Measurements from ENCODE around the gene ALK.

The ALK gene

GRCh38 chr2:29433920-29434319, 487.5 kb downstream of the ALK start:
- DNase-seq: no peak

GRCh38 chr2:29433128-29433527, 488.3 kb downstream of the ALK start:
- no peak for DNase-seq

DNA sequence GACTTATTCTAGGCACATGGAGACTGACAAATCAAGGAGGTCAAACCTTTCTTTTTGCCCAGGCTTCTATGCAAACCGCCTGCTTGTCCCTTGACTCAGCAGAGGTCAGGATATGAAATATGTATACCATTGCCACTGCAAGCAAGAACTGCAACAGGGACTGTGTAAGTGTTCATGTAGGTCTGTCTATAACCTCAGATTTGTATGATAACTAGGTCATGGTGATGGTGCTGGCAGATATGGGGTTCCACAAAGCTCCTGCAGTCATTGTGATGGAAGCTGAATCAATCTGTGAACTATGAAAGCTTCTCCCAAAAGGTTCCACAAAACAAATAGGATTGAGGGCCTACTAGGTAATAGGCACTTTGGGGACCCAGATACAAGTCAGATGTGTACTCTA, 489.9 kb downstream of the ALK start:
- no peak for DNase-seq

GRCh38 chr2:29430382-29431112, 490.8 kb downstream of the ALK start:
- DNase-seq: no peak

DNA sequence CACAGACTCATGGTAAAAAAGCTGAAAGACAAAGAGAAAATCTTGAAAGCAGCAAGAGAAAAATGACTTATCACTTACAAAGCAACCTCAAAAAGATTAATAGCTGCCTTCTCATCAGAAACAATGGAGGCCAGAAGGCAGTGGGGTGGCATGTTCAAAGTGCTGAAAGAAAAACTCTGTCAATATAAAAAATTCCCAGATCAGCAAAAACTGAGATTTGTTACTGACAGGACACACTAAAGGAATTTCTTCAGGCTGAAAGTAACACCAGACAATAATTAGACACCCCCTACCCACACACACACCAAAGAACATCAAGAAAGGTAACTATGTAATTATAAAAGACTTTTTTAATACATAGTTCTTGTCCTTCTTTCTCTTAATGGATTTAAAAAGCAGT, 495.0 kb downstream of the ALK start:
- DNase-seq: no peak

DNA sequence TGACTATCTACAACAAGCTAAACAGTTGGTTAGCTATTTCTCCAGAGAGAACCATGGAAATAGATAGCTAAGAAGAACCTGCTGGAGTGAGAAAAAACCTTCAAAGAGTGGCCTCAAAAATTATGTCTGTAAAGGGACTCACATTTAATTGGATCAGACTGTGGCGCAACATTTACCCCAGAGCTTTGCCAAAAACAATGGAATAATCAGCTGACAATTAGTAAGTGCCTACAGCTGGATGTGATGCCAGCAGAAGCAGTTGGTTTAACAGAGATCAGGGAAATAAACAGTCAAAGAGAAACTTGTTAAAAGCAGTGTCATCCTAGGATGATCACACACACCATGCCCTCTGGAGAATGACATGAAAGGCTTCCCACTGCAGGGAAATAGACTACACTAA, 495.5 kb downstream of the ALK start:
- DNase-seq: no peak

GRCh38 chr2:29423061-29423666, 498.2 kb downstream of the ALK start:
- DNase-seq: no peak

DNA sequence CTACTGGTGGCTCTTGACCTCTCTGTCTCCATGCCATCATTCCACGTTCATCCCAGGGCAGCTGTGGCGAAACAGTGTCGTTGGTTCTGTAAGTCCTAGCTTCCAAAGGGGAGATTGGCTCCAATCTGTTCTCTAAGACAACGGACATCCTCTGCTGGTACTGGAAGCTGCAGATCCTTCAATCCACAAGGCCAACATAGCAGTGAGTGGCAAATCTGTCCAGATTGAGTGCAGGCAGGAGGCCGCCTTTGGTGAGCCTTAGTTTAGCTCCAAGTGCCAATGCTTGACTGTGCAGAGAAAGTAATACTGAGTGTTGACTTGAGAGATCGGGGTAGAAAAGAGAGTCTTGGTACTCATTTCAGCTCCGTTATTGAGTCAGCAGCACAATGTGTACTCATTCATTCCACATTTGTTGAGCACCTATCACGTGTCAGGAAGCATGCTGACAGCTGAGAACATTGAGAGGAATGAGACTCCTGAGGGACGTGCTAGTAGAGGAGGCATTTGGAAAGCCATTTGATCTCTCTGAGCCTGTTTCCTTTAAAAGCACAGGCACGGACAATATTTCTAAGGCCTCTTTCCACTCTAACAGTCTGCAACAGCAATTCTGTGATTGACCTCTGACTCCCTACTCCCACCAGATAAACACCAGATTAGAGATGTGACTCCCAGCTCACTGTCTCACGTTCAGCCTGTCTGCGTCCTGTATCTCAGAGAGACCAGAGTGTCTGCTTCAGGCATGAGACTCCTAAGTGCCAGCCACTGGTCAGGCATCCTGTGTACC, 500.2 kb downstream of the ALK start:
- DNase-seq: no peak

GRCh38 chr2:29420464-29420863, 500.9 kb downstream of the ALK start:
- DNase-seq: no peak

DNA sequence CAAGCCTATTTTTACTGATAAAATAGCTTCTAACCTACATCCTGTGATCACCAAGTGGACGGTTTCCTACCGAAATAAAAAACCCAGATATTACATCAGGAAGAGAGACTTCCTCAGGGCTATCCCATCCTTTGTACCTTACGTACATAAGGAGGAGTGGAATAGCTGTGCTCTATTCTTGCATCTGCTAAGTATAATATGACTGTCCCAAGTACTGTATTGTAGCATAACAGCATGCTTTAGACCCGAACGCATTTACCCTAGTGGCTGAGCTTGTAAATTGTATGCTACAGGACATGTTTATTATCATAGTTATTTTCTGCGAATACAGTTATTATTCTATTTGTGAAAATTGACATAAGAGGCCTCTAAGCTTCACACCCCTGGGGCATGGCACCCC, 503.8 kb downstream of the ALK start:
- no peak for DNase-seq

DNA sequence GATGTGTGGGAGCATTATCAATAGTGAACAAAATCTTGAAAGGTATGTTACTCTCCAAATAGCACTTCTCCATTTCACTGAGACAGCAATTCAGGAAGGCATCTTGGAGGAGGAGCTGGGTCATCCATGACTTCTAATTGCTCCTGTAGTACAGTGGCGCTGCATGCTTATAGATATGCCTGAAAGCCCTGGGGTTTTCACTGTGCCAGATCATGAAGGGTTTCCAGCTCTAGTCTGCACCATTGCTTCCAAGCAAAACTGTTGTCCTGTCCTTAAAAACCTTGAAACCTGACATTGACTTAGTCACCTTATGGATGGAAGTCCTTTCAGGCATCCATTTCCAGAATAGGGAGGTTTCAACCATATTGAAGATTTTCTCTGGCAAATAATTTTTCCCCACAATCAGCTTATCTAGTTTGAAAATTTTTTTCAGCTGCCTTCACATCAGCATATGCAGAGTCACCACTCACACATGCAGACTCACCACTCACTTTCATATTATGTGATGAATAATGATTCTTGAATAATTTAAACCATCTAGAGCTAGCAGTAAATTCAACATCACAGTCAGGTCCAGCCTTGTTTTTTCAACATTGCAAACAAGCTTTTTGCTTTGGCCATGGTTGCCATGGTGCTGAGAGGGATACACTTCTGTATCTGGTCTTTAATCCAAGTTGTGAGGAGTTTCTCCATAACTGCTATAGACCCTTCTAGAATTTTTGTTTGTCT, 509.0 kb downstream of the ALK start:
- DNase-seq: no peak

DNA sequence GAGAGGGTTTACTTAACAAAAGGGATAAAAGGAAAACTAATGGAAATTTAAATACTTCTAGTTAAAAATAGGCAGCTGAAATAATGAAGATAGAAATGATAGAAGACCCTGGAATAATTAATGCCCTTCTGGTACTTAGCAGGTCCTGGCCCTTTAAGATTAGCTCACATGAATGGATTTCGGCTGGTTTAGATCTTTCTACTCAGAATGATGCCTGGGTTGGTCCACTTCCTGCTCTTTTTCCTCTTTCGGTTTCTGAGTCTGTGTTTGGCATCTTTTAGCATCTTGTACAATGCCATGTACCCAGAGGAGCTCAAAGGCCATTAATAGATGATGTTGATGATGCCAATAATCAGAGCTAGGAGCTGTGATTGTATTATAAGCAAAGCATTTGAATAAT, 515.7 kb downstream of the ALK start:
- DNase-seq: no peak

DNA sequence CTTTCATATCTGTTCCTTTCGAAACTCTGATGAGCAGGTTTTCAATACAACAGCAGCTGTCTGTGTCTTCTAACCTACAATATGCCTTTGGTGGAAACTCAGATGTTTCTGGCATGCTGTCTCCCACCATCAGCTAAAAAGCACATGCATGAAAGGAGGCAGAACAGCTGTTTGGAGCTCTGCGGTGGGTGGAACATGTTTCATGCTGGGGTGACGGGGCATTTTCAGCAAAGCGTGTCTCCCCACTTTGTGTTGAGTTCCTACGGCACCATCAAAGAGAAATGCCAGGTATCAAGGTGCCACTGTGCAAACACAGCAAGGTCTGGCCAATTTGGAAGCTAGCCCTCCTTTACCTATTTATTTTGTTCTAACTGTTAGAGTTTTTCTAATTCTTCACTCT, 516.1 kb downstream of the ALK start:
- DNase-seq: no peak

- no peak for DNase-seq
These were observed 519.4 kb downstream of the ALK start for GRCh38 chr2:29401994-29402393.

- no peak for DNase-seq
These were observed 520.3 kb downstream of the ALK start for GRCh38 chr2:29400930-29401653.

DNA sequence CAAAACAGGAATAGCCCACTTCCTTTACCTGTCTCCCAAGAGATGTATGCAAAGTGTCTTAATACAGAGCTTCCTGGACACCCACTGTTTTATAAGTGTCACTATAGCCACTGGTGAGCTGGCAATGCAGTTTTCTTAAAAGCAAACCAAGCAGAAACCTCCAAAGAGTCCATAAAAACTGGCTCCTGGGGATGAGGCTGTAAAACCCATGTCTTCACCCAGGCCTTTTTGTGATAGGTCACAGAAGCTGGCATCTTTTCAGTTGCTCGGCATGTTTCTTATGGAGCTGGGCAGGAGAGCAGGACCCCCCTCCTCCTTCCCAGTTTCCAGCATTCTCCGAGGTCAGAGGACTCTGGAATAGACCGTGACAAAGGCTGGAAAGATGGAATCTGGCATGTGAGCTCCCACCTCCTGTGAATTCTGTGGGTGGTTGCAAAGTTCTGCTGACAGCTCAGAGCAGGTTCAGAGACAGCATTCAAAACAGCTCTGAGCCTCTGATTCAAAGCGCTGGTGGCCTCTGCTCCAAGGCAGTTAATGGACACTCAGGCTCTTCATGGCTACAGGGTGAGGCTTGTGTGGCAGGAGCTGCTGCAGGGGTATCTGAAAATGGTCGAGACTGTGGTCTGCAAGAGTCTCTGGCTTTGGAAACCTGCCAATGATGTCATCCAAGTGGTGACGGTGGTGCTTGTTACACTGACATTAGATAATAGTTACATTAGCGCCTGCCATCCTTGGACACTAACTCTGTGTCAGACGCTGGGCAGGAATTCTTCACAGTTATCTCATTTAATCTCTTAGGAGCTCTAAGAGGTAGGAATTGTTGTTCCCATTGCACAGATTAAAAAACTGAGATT, 522.8 kb downstream of the ALK start:
- DNase-seq: no peak

DNA sequence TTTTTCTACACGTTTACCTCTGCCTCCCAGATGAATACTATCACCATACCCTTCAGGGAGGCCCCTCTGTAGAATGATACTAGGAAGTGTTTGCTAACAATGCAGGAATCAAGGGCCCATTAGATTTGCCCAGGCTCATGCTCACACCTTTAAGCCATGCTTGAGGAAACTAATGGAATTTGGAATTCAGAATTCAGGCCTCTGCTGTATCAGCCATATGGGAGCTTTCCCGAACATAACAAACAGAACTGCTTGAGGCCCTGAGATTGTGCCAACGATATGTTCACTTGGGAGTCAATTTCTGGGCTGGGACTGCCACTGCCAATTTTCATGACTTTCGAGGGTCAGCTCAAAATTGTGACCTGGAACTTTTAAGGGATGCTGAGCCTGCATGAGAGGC, 523.7 kb downstream of the ALK start:
- no peak for DNase-seq

DNA sequence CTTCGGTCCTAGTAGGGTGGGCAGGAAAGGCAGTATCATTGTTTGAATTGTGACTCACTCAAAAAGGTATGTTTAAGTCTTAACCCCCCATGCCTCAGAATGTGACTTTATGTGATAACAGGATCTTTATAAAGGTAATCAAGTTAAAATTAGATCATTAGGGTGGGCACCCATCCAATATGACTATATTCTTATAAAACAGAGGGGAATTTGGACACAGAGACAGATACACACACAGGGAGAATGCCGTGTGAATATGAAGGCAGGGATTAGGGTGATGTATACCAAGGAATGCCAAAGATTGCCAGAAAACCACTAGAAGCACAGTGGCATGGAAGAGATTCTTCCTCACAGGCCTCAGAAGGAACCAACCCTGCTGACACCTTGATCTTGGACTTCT, 524.3 kb downstream of the ALK start:
- no peak for DNase-seq

DNA sequence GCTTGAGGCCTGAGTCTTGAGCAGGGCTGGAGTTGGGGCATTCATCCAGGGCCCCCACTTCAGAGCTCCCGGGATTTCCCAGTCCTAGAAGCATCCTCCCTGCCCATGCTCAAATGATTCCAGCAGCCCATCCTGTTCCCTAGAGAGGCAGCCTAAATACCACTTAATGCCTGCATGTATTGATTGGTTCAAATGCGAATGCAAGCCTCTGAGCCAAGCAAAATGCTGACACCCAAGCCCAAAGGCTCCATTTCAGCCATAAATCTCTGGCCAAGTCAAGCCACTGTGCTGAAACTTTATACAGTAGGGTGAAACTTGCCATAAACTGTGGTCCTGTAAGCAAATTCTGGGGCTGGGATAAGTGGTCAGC, 526.4 kb downstream of the ALK start:
- no peak for DNase-seq

- DNase-seq: no peak
These were observed 526.9 kb downstream of the ALK start for GRCh38 chr2:29394311-29394980.

DNA sequence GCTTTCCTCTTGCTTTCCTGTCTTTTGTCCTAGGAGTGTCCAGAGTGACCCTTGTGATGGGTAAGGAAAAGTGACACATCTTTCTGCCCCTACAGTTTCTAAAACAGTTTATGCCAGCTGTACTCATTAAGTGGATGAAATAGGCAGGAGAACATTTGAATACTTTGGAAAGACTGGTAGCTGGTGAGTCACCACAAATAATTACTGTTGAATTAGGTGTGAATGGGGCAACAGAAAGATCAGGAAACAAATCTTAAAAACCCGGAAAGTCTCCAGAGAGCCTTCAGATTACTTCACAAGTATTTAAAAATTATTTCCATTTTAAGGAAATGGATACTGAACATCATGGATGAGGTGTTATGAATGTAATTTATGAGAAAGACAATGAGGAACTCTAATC, 527.7 kb downstream of the ALK start:
- no peak for DNase-seq
